ENCODE results near the gene BPIFA1.

Gene BPIFA1

DNA sequence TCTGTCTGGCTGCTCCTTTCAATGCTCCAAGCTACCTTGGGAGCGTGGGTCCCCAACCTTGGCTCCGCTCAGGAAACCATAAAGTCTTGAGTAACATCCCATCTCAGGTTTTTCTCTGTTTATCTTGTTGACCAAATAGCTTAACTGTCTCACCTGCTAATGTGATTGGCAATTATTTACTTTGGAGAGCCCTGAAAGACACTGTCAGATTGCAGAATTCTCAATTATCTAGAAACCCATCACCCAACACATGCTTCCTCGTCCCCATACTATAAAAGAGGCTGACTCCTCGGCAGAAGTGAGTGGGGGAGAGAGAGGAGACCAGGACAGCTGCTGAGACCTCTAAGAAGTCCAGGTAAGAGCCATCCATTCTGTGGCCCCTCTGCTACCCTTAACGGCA, at the start of gene BPIFA1:
Gene BPIFA1, plus strand, starts transcription at position 301 of the 400 bp plus-strand sequence. CDS start 1,716 bp downstream, outside the sequence.
- DNase-seq = no peak

DNA sequence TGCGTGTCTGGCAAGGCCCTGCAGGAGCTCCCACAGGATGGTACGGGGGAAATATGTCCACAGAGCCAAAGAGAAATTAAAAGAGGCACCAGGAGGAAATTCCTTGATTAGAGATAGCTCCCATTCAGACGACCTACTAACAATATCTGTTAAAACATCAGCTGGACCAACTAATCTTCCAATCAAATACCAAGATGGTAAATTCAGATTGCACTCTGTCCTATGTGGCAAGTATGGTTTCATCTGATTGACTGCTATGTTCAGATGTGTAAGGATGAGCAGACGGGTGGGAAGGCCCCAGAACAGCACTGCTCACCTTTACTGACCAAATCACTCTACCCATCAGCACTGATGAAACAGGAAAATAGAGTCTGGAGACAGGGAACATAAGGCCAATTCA, 48.3 kb upstream of the BPIFA1 start:
- no peak for DNase-seq

DNA sequence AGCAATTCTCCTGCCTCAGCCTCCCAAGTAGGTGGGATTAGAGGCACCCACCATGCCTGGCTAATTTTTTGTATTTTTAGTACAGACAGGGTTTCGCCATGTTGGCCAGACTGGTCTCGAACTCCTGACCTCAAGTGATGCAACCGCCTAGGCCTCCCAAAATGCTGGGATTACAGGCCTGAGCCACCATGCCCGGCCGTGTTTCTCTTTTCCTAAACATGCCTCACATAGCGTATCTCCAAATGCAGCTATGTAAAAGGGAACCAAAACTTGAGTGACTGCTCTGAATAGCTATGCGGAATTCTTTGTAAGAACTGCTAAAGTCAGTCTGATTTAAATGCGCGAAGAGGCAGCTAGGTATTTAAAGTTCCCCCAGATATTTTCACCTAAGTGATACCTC, 47.4 kb upstream of the BPIFA1 start:
- DNase-seq = no peak

DNA sequence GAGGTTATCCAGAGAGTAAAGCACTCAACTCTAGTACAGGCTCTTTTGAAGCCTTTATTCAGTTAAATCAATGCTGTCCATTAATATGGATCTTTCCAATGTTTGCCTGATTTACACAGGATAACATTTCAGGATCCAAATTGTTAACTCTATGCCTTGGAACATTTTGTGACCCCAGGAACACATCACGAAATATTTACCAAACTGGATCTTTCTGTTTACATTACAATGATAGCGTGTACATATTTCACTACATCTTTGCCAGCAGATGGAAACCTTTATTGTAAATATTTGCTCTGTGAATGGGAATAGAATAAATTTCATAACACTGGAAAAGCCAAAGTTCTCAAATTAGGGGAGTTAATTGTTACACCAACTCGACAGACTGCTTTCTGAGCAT, 44.3 kb upstream of the BPIFA1 start:
- no peak for DNase-seq

DNA sequence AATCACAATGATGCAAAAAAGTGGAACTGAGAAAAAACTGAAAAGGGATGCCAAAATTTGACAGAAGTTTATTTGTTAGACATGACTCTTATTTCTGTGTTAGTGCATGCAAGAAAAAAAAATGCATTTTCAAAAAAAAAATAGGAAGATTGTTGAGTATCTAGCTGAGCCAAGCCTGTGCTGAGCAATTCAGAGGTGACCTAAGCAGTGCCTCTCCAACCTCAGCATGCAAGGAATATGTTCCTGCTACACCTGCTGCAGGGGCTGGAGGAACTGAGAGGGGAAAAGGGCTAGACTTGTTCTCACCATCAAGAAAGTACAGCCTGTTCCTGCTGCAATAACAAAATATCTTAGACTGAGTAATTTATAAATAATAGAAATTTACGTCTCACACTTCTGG, 43.8 kb upstream of the BPIFA1 start:
- no peak for DNase-seq

DNA sequence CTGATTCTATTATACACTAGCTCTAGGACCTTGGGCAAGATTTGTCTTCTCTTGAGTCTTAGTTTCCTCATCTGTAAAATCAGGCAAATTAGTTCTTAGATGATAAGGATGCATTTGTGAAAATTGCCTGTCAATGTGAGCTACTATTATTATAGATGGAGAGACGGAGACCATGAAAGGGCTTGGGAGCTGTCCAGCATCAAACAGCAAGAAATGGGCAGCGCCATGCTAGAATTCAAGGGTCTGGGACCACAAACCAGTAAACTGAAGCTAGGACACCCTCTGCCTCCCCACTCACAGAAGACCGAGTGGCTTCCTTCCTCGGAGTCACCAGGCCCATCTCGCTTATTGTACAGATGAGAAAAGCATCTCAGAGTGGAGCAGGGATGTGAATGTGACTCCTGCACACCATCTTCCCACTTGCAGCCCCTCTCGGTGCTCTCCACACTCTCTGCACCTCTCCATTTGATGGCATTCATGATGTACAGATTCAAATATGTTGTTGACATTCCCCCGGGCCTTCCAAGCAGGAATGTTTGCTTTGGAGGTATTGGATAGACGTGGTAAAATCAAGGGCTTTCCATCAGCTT, 42.8 kb upstream of the BPIFA1 start:
- DNase-seq = no peak

DNA sequence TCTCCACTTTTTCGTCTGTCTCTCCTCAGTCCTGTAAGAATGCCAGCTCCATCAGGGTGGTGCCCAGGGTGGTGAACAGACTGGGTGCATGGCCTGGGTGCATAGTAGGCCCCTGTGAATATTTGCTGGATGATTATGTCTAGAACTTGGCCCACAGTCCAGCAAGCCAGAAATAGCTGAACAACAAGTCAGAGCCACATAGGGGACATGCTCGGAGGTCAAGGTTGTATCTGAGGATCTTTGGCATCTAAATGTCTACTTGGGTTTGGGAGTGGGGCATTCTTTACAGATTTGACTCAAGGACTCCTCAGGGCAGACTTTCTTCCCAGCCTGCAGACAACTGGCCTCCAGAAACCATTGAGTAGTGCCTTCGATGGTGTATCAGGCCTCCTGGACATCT, 36.8 kb upstream of the BPIFA1 start:
- DNase-seq = no peak

DNA sequence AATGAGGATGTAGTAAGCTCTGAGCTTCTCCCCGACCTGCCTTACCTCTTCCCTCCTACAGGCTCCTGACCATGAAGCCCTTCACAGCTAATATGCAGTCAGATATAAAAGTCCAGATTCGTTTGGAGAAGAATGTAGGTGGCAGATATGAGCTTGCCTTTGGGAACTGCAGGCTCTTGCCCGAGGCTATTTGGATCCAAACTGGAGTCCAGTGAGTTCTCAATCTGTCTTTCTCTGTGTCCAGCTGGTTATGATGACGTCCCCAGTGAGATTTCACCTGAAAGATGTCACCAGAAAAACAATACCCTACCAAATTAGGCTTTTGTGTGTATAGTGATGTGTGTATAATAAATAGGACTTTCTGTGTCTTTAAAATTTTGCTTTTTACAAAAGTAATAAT, 33.3 kb upstream of the BPIFA1 start:
- no peak for DNase-seq

DNA sequence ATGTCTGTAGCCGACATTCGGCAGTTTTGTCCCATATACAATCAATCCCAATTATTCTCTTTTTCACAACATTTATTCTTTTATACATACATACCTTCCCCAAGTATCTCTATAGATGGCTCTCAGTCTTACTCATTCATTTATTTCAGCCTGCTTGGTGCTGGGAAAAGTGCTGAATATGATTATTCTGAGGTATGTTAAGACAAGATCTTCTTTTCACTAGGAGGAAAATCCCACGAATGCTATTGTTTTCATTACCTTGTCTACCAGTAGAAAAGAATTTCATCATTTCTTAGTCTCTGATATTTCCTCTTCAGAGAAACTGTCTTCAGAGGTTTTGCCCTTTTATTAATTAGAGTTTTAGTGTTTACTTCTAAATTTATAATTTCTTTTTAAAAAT, 32.4 kb upstream of the BPIFA1 start:
- DNase-seq = no peak

DNA sequence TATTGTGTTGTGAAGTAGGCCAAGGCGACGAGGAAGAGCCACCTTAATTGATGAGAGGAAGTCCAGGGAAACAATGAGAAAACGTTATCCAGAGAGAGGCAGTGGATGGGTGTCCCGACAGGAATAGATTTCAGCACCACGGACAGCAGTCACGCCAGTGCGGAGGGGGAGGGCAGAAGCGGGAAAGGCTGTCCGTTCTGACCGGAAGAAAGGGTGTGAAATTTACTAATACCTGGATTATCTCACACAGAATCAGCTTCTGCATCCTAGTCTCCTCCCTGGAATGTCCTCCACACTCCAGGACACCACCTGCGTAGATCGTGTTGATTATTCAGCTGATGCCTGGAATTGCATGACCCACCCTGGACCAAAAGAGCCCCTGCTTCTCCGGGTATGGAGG, 26.0 kb upstream of the BPIFA1 start:
- peak; percentile 47 to 50 for DNase-seq

DNA sequence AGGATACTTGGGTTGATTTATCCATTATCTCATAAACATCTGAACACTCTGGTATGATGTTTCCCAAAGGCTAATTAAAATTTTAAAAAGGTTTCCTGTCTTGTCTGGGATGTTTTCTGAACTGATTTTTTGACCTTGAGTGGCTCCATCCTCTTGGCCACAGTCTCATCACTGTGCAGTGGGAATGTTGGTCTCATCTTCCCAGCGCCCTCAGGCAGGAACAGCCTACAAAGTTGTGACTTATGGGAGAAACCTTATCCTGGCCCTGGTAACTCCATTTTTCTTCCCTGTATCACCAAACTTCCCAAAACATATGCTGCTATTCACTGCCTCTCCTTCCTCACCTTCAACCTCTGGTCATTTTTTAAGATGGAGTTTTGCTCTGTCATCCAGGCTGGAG, 25.4 kb upstream of the BPIFA1 start:
- DNase-seq = no peak

DNA sequence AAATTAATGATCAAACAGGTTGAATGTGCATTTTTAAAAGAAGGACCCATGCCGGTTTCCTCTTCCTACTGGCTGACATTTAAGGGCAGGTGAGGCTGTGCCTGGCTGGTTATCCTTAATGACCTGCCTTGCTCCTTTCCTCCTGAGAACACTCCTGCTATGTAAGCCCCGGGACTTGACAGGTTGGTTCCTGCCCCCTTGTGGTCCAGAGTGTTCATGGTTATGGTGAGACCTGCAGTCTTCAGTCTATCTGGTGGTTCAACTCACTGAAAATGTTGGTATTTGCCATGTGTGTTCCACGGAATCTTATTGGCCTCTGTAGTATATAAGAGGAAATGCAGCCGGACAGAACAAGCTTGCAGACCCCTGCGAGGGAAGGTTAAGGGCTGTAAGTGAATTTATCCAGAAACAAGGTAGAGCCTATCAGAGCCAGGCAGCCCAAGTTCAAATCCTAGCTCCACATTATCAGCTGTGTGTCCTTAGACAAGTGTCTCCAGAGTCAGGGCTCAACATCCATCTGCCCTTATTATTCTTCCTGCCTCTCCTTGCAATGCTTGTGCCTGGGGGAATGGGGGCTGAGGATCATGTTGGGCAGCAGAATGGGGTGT, 23.9 kb upstream of the BPIFA1 start:
- DNase-seq = peak; percentile 14 to 20

DNA sequence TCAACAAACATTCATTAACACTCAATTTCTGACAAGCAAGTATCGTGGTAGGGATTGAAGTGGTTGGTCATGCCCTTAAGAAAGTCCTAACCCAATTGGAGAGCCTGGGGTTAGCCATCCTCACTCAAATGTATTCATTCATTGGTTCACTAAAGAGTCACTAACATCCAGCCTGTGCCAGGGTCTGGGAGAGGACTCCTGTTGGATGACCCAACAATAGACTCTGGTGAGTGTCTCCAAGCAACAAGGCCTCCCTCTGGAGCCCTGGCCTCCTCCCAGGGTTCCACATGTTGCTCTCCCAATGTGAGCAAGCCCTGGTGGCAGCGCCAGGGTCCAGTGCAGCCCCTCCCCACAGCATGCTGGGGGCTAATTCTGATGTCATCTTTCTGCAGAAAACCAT, 18.7 kb upstream of the BPIFA1 start, which contains the start of gene BPIFA3:
Gene BPIFA3, plus strand, starts transcription at position 301 of the 400 bp plus-strand sequence. CDS start 185 bp downstream, outside the sequence.
- no peak for DNase-seq

DNA sequence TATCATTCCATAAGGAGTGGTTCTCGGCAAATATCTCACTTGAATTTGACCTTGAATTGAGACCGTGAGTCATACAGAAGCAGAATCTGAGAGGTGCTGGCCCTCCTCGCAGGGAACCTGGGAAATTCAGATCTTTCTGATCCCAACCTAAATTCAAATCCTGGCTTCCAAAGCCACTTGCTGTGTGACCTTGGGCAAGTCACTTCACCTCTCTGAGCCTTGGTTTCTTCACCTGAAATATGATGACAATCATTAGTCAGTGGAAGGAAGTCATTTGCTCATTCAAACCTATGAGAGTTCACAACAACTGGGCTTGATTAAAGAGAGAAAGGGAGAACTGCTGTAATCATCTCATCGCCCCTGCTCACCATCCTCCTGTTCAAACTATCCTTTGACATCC, 11.4 kb upstream of the BPIFA1 start:
- DNase-seq = no peak

DNA sequence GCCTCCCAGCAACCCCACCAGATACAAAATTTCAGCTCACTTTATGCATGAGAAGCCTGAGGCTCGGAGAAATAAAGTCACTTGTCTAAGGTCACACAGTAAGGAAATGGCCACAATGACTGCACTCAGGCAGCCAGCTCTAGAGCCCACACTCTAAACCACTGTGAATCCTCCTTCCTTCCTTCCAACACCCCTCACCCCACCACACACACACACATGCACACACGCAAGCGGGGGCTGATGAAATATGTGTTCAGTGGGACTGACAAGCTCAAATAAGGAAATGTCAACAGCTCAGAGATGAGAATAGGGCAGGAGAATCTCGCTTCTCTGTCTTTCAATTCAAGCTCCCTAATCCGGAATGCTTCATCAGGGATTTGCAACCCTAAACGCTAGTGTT, 6.0 kb upstream of the BPIFA1 start:
- no peak for DNase-seq

DNA sequence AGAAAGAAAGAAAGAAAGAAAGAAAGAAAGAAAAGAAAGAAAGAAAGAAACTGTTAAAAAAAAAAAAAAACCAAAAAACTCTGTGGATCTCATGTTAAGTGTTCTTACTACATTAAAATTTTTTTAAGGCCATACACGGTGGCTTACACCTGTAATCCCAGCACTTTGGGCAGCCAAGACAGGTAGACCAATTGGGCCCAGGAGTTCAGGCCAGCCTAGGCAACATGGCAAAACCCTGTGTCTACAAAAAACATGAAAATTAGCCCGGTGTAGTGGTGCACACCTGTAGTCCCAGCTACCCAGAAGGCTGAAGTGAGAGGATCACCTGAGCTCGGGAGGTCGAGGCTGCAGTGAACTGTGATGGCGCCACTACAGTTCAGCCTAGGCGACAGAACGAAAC, 4.6 kb upstream of the BPIFA1 start:
- DNase-seq = no peak

DNA sequence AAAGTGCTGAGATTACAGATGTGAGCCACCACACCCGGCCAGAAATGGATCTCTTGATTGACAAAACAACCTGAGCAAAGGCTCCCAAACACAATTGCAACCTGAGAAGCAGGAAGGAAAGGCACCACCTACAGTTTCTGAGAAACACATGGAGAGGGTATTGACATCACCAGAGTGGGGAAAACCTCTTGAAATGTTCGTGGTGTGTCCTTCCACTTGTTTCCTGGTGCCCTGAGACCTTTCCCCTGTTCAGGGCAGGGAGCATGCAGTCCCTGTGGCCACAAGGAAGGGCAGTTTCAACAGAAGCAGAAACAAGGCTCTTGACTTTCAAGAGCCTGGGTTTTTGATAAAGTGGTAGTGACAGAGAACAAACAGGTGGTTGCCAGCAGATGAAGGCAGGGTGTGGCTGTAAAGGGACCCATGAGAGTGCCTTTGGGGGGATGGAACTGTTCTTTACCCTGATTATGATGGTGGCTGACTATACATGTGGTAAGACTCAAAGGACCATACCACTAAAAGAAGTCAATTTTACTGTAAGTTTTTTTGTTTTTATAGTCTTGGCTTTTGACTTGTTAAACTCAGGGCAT, 3.2 kb upstream of the BPIFA1 start:
- no peak for DNase-seq

DNA sequence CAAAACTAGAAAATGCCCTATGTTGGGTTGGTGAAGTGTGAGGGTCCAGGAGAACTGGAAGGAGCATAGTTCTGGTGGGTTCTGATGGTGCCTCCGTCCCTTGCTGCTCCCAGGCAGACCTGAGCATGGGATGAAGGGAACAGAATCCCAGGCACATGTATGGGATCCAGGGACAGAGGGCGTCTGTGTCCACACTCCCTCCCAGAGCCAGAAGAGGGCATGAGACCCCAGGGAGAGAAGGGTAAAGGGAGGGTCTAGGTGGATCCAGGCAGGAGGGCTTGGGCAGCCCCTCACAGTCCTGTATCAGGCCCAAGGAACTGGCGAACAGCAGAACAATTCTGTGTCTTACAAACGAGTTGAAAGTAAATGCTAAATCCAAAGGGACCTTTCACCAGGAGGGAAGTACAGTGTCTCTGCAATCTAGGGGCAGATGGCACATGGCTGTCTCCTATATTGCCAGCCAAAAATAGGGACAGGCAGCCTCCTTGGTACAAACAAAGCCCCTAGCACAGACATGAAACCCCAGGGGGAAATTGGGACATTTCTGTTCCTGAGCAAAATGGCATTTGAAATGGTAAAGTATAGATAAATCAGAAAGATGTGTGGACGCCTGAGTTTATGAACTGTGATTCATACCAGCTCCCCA, 2.5 kb upstream of the BPIFA1 start:
- DNase-seq = no peak

DNA sequence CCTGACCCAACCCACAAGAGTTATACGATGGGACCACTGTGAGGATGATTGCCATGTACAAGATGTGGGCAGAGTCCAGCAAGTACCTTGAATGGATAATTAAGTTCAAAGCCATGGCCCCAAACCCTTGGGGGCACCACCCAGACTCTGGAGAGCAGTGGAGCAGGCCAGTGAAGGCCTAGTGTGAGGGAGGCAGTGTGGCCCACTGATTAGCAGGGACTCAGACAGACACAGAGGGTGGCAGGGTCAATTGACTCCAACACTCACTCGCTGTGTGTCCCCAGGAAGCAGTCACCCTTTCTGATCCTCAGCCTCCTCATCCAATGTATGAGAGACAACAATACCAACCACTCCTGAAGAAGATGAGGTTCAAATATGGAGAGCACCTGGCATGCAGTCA, 1.7 kb upstream of the BPIFA1 start:
- no peak for DNase-seq

DNA sequence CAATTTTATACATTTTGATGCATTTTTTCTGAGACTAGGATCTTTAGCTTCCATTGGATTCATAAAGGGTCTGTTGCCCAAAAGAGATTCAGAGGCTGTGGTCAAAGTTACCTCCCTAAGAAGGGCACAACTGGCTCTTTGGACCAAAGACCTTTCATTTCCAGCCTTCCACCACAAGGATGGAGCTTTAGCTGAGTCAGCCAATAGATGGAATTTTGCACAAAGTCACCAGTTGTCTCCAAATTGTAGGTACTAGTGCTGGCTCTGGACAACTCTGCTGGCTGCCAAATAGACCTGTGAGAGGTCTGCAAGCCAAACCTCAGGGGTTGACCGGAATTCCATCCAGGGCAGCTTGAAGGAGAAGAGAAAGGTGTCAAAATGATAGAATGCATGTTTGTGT, 555 bp downstream of the BPIFA1 start:
- DNase-seq = no peak

DNA sequence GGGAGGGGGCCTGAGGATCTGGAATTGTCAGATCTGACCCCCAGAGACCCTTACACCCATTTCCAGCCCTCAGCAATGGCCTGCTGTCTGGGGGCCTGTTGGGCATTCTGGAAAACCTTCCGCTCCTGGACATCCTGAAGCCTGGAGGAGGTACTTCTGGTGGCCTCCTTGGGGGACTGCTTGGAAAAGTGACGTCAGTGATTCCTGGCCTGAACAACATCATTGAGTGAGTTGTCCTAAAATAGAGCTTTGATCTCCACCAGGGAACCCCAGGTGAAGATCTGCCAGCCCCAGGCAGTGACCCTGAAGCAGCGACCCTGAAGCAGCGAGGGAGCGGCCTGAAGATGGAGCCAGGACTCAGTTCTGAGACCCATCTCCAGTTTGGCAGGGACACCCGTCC, 2.2 kb downstream of the BPIFA1 start:
- DNase-seq = no peak

DNA sequence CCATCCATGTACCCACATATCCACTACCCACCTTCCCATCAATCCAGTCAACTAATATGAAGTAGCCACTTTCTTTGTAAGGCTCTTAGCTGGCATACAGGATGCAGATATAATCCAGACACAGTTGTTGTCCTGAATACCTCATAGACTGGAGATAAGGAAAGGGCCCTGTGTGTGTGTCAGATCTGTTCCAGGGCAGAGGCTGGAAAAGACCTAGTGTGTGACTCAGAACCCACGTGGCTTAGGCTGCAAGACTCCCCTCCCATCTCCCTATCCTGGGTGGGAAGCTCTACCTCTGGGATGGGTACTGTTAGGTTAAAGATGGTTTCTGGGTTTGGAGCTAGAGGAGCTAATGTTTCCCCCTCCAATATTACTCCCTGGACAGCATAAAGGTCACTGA, 3.6 kb downstream of the BPIFA1 start:
- DNase-seq = no peak

DNA sequence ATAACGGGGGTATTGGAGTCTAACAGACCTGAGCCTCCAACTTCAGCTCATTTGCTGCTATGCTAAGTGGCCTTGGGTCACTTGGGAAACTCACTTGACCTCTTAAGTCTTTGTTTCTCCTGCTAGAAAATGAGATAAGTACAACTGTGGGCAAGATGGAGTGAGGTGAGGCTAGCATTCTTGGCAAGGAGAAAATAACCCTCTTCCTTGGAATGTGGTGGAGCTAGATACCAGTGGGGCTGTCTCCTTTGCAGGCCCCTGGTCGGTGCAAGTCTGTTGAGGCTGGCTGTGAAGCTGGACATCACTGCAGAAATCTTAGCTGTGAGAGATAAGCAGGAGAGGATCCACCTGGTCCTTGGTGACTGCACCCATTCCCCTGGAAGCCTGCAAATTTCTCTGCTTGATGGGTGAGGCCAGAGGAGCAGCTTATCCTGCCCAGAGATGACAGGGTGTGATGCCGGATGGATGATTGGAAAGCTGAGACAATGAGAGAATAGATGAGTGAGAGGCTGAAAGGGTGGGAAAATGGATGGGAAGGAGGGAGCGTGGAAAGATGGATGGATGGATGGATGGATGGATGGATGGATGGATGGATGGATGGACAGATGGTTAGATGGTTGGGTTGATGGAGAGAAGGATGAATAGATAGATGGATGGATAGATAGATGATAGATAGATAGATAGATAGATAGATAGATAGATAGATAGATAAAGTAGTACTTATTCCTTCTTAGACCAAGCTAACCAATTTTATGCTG, 4.4 kb downstream of the BPIFA1 start:
- DNase-seq = no peak

DNA sequence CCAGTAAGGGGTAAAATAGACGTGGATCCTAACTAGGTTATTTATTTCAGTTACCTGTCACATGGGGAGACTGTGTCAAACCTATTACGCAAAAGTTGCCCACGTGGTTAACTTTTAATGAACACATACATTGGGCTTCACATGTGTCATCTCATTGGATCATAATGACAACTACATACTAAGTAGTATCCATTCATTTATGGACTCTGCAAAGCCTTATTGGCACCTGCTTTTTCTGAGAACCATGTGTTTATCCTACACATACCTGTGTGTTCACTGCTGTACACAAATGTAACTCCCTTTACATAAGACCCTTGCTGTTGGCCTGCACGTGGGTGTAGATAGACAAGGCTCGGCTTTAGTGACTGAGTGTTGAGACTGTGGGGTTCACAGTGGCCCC, 5.1 kb downstream of the BPIFA1 start:
- DNase-seq = no peak

Measured in stimulated activated CD4-positive, alpha-beta T cell treated with anti-CD3 and anti-CD28 coated beads, Interleukin-2, amount 100 ng/mL, for 24 hours (primary cell).